COLO668 (cell line): ENCODE measurements around the gene HELZ2.
A peak's percentile ranks its signal among the peaks of the same experiment; 100 is the strongest.

Experiments
- DNase-seq: peaks from one replicate; lab custom pipeline; 2025; ENCODE audit not compliant: unreplicated experiment; lab: John Stamatoyannopoulos, UW

HELZ2 gene

GRCh38 chr20:63540417-63541186 lies 33.4 kb downstream of the HELZ2 start:
- DNase-seq: no peak

GRCh38 chr20:63539441-63540370 lies 34.3 kb downstream of the HELZ2 start:
- no peak for DNase-seq

GRCh38 chr20:63539092-63539430 lies 35.0 kb downstream of the HELZ2 start:
- DNase-seq: no peak

- DNase-seq: peak; percentile 75
Measured at GRCh38 chr20:63538204-63539091, 35.6 kb downstream of the HELZ2 start.

- peak; percentile 90 for DNase-seq
Measured at GRCh38 chr20:63537525-63538203, 36.4 kb downstream of the HELZ2 start.

GRCh38 chr20:63536997-63537524 lies 37.0 kb downstream of the HELZ2 start, which contains the start of gene PTK6:
Gene PTK6 (minus strand): TSS chr20:63537376. CDS start chr20:63537314, 62 bp downstream.
- peak; percentile 54 for DNase-seq

GRCh38 chr20:63536241-63536977 lies 37.6 kb downstream of the HELZ2 start:
- peak; percentile 83 for DNase-seq

GRCh38 chr20:63534831-63535651 lies 39.0 kb downstream of the HELZ2 start:
- DNase-seq: peak; percentile 54

GRCh38 chr20:63534427-63534830 lies 39.6 kb downstream of the HELZ2 start:
- DNase-seq: no peak

- DNase-seq: no peak
Measured at GRCh38 chr20:63533871-63534393, 40.1 kb downstream of the HELZ2 start.

- no peak for DNase-seq
Measured at GRCh38 chr20:63533388-63533787, 40.7 kb downstream of the HELZ2 start.

GRCh38 chr20:63532449-63532971 lies 41.5 kb downstream of the HELZ2 start:
- no peak for DNase-seq

- DNase-seq: no peak
Measured at GRCh38 chr20:63531686-63532448, 42.2 kb downstream of the HELZ2 start.

GRCh38 chr20:63530788-63531160 lies 43.3 kb downstream of the HELZ2 start:
- no peak for DNase-seq

- DNase-seq: no peak
Measured at GRCh38 chr20:63529861-63530787, 43.9 kb downstream of the HELZ2 start.

GRCh38 chr20:63529180-63529860 lies 44.7 kb downstream of the HELZ2 start:
- DNase-seq: no peak
